Loucy (cell line): ENCODE data around the gene SETSIP.

Source experiments
- H2AFZ ChIP-seq: fragments of 200-600 bp; sonication (generic); 2 replicates; pipeline ENCODE4 v1.6.0; 2016; ENCODE audit warnings: antibody characterized with exemption, mild to moderate bottlenecking, low read length, moderate library complexity
- H3F3A ChIP-seq: fragments of 200-600 bp; 2 replicates; pipeline ENCODE4 v1.6.0; 2016; ENCODE audit warnings: antibody characterized with exemption, low read depth, mild to moderate bottlenecking
- H3K27me3 ChIP-seq: fragments of 200-600 bp; sonication (generic); 2 replicates; pipeline ENCODE4 v1.6.1; 2014; ENCODE audit warnings: low read length, mild to moderate bottlenecking; ENCODE audit not compliant: insufficient read depth, poor library complexity, severe bottlenecking
- H3K36me3 ChIP-seq: fragments of 200-600 bp; sonication (generic); 2 replicates; pipeline ENCODE4 v1.6.1; 2016; ENCODE audit warnings: low read length; ENCODE audit not compliant: insufficient read depth
- H3K4me1 ChIP-seq: fragments of 200-600 bp; sonication (generic); 2 replicates; pipeline ENCODE4 v1.5.1; 2014; ENCODE audit warnings: low read length, mild to moderate bottlenecking; ENCODE audit not compliant: insufficient read depth, poor library complexity, severe bottlenecking
- H3K4me2 ChIP-seq: fragments of 200-600 bp; sonication (generic); 2 replicates; pipeline ENCODE4 v1.6.0; 2014; ENCODE audit warnings: antibody characterized with exemption, low read length, low read depth, mild to moderate bottlenecking; ENCODE audit not compliant: poor library complexity, severe bottlenecking
- H3K4me3 ChIP-seq: fragments of 200-600 bp; sonication (generic); 2 replicates; pipeline ENCODE4 v1.5.1; 2014; ENCODE audit warnings: low read length, mild to moderate bottlenecking, mixed read lengths; ENCODE audit not compliant: poor library complexity, severe bottlenecking
- H3K79me2 ChIP-seq: fragments of 200-600 bp; sonication (generic); 2 replicates; pipeline ENCODE4 v1.6.1; 2014; ENCODE audit warnings: low read length; ENCODE audit not compliant: insufficient read depth
- H3K9ac ChIP-seq: fragments of 200-600 bp; sonication (generic); 2 replicates; pipeline ENCODE4 v1.6.0; 2014; ENCODE audit warnings: mild to moderate bottlenecking, low read depth, low read length, moderate library complexity; ENCODE audit not compliant: poor library complexity, severe bottlenecking
- H3K9me2 ChIP-seq: fragments of 200-600 bp; sonication (generic); replicated peaks from 2 replicates; pipeline ENCODE4 v1.6.1; 2016; ENCODE audit warnings: low read depth, low read length, mixed read lengths
- H3K9me3 ChIP-seq: fragments of 200-600 bp; sonication (generic); 2 replicates; pipeline ENCODE4 v1.6.1; 2014; ENCODE audit warnings: mild to moderate bottlenecking, antibody characterized with exemption, low read length, low read depth; ENCODE audit not compliant: insufficient read depth
- H4K20me1 ChIP-seq: fragments of 200-600 bp; sonication (generic); 2 replicates; pipeline ENCODE4 v1.6.0; 2014; ENCODE audit warnings: antibody characterized with exemption, low read length, mild to moderate bottlenecking; ENCODE audit not compliant: insufficient read depth, poor library complexity, severe bottlenecking
- EZH2phosphoT487 ChIP-seq: fragments of 200-600 bp; IDR thresholded peaks from 2 replicates; pipeline ENCODE4 v1.6.1; 2018; ENCODE audit warnings: antibody characterized with exemption, mild to moderate bottlenecking, moderate library complexity, borderline replicate concordance
- TF ChIP-seq, protein P1 (sequence below): fragments of 200-600 bp; sonication (generic); conservative IDR thresholded peaks from 2 replicates; pipeline ENCODE4 v1.5.1; 2014; ENCODE audit warnings: mild to moderate bottlenecking, antibody characterized with exemption, low read length

Gene SETSIP

DNA sequence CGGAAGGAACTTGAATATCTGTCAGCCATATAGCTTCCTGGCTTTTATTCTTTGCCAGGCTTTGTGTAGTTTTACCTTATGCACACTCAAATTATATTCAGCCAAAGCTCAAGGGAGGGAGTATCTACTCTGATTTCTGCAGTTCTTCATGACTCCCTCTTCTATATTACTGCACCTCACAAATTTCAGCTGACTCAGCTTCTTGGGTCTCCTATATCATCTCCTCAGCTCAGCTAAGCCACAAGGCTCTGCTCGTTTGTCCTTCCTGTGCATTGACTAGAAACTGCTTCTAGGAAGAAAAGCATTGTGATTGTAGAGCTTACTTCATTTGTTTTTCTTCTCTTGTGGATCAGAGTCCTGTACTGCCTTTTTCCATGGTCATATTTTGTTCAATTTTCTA lies 42.3 kb upstream of the SETSIP start:
- Histone ChIP-seq H3K36me3 (no peaks in the 10 kb centered on the region), H3K4me1 (peaks cover 18% of the 10 kb centered on the region), H3F3A (peaks cover 5% of the 10 kb centered on the region; the same call in 1 of the 2 replicates), H3K4me2 (peak overlapping the region; percentile 63), H3K9ac (peak overlapping the region; percentile 24), H4K20me1 (no peaks in the 10 kb centered on the region), H3K27me3 (no peaks in the 10 kb centered on the region), H3K9me3 (no peaks in the 10 kb centered on the region), H3K9me2 (no peaks in the 10 kb centered on the region), H3K79me2 (no peaks in the 10 kb centered on the region), H2AFZ (0 out of 2 replicates have a peak overlapping the region, but pooled peaks have one; percentile 9), H3K4me3 (peak overlapping the region; percentile 18)
- TF ChIP-seq EZH2phosphoT487, result no peak
- TF ChIP-seq, protein P1, sequence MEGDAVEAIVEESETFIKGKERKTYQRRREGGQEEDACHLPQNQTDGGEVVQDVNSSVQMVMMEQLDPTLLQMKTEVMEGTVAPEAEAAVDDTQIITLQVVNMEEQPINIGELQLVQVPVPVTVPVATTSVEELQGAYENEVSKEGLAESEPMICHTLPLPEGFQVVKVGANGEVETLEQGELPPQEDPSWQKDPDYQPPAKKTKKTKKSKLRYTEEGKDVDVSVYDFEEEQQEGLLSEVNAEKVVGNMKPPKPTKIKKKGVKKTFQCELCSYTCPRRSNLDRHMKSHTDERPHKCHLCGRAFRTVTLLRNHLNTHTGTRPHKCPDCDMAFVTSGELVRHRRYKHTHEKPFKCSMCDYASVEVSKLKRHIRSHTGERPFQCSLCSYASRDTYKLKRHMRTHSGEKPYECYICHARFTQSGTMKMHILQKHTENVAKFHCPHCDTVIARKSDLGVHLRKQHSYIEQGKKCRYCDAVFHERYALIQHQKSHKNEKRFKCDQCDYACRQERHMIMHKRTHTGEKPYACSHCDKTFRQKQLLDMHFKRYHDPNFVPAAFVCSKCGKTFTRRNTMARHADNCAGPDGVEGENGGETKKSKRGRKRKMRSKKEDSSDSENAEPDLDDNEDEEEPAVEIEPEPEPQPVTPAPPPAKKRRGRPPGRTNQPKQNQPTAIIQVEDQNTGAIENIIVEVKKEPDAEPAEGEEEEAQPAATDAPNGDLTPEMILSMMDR, result no peak

DNA sequence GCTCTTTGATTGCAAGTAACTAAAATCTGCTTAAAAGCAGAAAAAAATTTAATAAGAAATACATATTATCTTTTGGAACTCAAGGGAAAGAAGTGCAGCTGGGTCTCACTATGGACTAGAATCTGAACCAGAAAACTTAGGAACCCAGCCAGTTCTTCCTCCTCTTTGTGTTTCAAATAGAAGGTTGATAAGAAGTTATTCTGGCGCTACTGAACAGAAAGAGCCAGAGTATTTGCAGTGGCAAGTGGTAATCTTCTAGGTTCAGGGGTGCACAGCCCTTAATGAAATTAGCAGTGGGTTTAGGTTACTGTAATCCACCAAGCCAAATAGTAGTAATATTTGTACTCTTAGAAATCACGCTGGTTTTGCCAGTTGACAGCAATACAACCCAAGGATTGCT lies 33.4 kb upstream of the SETSIP start:
- no peaks in the 10 kb centered on the region for H3K27me3 ChIP-seq
- no peak overlapping the region for H3K4me3 ChIP-seq
- no peaks in the 10 kb centered on the region for H3K9me2 ChIP-seq
- H2AFZ ChIP-seq, result no peak overlapping the region
- TF ChIP-seq EZH2phosphoT487, result no peak
- TF ChIP-seq, protein P1, result no peak
- no peaks in the 10 kb centered on the region; the same call in 1 of the 2 replicates for H3K36me3 ChIP-seq
- no peaks in the 10 kb centered on the region for H3K4me1 ChIP-seq
- no peak overlapping the region for H3K4me2 ChIP-seq
- H3F3A ChIP-seq, result no peaks in the 10 kb centered on the region
- H3K9ac ChIP-seq, result no peak overlapping the region
- no peaks in the 10 kb centered on the region for H3K9me3 ChIP-seq
- H4K20me1 ChIP-seq, result no peaks in the 10 kb centered on the region
- H3K79me2 ChIP-seq, result no peaks in the 10 kb centered on the region

DNA sequence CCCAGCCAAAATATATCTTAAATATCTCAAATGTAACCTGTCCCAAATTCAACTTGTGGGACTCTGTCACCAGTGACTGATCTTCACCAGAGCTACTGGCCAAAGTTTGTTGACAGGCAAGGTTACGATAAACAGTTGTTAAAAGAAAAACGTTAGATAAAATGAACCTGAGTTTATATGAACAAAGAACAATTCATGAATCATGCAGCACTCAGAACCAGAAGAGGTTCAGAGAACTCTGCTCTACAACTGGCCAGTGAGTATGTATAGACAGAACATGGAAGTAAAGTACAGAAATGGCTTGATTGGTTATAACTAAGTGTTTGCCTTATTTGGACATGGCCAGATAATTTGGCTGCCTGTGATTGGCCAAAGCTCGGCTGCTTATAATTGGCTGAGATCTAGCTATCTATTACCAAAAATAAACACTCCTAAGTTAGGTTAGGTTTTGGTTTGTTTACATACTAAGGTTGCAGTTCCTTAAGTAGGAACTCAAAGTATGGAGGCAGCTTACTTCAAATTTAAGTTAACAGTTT lies 30.4 kb upstream of the SETSIP start:
- no peaks in the 10 kb centered on the region for H3K9me3 ChIP-seq

More for the DNA sequence above, 30.4 kb upstream of the SETSIP start:
- no peaks in the 10 kb centered on the region for H3F3A ChIP-seq
- H4K20me1 ChIP-seq, result no peaks in the 10 kb centered on the region
- no peaks in the 10 kb centered on the region for H3K4me1 ChIP-seq
- H3K27me3 ChIP-seq, result no peaks in the 10 kb centered on the region
- H3K4me3 ChIP-seq, result no peak overlapping the region
- no peak for TF ChIP-seq EZH2phosphoT487
- TF ChIP-seq, protein P1, result no peak
- H3K79me2 ChIP-seq, result no peaks in the 10 kb centered on the region
- H3K9me2 ChIP-seq, result no peaks in the 10 kb centered on the region
- no peak overlapping the region for H3K4me2 ChIP-seq
- H3K9ac ChIP-seq, result no peak overlapping the region
- H2AFZ ChIP-seq, result no peak overlapping the region
- no peaks in the 10 kb centered on the region; the same call in 1 of the 2 replicates for H3K36me3 ChIP-seq
